ENCODE results near the gene CENATAC.
"Not testable (repeated sequence)": the region's sequence is repeated elsewhere in the genome, so short reads cannot be mapped to it uniquely, and the experiment has no call there.

The CENATAC gene, protein sequence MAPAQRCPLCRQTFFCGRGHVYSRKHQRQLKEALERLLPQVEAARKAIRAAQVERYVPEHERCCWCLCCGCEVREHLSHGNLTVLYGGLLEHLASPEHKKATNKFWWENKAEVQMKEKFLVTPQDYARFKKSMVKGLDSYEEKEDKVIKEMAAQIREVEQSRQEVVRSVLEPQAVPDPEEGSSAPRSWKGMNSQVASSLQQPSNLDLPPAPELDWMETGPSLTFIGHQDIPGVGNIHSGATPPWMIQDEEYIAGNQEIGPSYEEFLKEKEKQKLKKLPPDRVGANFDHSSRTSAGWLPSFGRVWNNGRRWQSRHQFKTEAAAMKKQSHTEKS

DNA sequence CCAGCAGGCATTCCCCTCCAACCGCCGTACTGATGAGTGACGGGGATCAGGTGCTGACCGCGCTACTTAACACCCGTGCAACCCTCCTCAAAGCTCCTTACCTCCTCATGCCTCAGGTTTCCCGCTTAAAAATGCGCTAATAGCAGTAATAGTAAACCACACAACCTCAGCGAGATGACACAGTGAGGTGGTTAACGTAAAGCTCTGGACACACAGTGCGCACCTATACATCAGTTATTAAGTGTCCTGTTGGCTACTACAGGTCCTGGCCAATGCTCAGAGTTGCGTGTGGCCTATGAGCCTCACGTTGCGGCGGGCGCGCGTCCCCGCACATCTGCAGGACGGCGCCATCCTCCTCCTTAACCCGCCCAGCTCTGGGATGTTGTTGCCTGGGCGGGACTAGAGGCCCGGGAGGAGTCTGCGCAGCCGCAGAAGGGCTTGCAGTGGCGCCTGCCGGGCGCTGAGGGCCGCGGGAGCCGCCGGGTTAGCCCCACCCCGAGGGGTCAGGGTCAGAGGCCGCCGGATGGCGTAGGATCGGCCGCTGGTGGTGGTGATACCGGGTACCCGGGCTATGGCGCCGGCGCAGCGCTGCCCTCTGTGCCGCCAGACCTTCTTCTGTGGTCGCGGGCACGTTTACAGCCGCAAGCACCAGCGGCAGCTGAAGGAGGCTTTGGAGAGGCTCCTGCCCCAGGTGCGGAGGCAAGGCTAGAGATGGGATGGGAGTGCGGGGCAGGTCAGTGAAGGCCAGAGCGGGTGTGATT lies at the start of gene CENATAC:
Gene CENATAC (plus strand): TSS at position 512 of the 761 bp plus-strand sequence. CDS start 60 bp downstream, at position 572.
- peak; percentile 97 for DNase-seq

DNA sequence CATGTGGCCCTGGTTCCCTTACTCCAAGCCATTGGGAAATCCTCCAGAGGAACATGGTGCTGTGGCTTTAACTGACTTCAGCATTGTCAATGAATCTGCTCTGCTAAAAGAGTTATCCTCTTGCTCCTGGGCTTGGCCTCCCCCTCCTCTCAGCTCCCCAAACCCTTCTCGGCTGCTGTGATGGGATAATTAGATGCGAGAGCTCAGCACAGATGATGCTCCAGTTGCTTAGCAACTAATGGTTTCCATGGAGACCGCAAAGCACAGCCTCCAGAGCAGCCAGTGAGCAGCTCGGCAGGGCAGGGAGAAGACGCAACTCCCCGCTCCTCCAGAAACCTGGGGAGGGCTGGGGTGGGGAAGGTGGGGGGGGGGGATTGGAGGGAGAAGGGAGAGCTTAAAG lies 44.7 kb upstream of the CENATAC start:
- no peak for DNase-seq

DNA sequence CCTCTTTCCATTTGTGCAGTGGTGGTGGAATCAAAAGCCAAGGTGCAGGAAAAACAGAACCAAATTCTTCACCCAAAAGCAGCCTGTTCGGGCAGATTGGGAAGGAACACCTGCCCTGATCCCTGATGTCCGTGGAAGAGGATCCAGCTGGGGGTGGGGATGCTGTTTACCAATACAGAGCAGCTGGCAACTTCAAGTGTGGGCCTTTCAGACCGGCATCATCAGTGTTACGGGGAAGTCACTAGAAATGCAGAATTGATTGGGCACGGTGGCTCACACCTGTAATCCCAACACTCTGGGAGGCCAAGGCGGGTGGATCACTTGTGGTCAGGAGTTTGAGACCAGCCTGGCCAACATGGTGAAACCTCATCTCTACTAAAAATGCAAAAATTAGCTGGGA lies 44.0 kb upstream of the CENATAC start:
- not testable (repeated sequence) for DNase-seq

DNA sequence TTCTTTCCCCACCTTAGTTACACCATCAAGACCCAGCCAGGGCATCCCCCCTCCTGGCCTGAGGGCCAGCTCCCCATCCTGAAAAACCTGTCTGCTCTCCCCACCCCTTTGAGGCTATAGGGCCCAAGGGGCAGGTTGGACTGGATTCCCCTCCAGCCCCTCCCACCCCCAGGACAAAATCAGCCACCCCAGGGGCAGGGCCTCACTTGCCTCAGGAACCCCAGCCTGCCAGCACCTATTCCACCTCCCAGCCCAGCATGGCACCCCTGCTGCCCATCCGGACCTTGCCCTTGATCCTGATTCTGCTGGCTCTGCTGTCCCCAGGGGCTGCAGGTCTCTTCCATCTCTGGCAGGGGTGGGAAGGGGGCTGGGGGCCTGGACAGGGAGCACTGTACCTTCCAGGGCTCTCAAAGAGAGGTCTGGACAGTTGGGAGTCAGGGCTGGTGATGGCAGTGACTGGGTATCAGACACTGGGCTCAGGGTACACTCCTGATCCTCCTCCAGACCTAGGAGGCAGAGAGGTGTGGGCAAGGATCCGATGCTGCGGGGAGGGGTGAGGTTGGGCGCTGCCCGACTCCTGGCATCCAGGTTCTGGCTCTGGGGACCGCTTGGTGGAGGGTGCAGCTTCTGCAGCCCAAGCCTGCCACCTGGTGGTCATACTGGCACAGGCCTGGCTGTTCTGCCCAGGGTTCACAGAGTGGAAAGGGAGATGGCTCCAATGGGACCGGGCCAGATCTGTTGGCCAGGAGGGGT lies 41.7 kb upstream of the CENATAC start, which contains the start of gene UPK2:
Gene UPK2 (plus strand): TSS at position 205 of the 753 bp plus-strand sequence. CDS start 53 bp downstream, at position 258.
- DNase-seq: peak; percentile 94

DNA sequence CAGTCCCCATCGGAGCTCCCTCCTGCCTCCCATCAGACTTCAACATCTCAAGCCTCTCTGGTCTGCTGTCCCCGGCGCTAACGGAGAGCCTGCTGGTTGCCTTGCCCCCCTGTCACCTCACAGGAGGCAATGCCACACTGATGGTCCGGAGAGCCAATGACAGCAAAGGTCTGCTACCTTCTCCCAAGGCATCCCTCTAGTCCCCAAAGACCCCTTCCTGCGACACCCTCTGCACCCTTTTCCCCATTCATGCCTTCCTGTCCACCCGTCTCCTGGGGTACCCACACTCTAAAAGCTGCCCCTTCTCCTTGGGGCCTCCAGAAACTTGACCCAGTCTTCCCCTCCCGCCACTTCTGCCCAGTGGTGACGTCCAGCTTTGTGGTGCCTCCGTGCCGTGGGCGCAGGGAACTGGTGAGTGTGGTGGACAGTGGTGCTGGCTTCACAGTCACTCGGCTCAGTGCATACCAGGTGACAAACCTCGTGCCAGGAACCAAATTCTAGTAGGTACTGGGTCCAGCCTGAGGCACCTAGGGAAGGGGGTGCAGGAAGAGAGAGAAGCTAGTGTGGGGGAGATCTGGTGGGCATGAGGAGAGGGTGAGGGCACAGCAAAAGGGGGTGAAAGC lies 41.0 kb upstream of the CENATAC start:
- DNase-seq: no peak

DNA sequence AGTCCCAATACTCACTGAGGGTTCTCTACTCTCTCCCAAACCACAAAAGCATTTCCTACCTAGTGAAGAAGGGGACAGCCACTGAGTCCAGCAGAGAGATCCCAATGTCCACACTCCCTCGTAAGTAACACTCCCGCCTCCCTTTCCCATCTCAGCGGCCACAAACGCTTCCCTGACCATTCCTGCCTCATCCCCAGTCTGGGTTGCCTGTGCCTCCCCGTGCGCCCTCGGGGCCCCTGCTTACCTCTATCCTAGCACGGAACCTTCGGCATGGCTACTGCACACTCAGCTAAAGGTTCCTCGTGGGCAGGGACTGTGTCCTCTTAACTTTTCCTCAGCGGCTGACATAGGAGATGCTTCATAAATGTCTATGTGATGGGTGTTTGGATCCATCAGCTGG lies 40.4 kb upstream of the CENATAC start:
- no peak for DNase-seq

DNA sequence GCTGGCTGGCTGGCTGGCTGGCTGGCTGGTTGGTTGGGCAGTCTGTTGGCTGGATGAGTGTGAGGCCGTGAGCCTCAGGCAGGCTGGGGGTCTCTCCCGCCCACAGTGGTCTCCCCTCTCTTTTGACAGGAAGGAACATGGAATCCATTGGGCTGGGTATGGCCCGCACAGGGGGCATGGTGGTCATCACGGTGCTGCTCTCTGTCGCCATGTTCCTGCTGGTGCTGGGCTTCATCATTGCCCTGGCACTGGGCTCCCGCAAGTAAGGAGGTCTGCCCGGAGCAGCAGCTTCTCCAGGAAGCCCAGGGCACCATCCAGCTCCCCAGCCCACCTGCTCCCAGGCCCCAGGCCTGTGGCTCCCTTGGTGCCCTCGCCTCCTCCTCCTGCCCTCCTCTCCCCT lies 40.0 kb upstream of the CENATAC start:
- DNase-seq: no peak

DNA sequence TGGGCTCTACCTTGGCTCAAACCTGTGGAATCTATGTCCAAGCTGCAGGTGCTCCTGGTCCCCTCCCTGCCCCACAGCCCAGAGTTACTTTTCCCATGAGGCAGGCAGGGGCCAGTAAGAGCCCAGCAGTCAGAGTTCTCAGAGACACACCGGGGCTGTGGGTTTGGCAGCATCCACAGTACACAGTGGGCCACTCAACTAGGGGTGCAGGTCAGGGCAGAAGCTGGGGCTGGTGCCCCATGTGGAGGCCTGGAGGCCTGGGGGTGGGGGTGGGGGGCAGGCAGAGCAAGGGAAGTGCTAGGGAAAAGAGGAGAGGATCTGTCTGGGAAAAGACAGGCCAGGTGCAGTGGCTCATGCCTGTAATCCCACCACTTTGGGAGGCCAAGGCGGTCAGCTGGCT lies 39.4 kb upstream of the CENATAC start:
- no peak for DNase-seq

DNA sequence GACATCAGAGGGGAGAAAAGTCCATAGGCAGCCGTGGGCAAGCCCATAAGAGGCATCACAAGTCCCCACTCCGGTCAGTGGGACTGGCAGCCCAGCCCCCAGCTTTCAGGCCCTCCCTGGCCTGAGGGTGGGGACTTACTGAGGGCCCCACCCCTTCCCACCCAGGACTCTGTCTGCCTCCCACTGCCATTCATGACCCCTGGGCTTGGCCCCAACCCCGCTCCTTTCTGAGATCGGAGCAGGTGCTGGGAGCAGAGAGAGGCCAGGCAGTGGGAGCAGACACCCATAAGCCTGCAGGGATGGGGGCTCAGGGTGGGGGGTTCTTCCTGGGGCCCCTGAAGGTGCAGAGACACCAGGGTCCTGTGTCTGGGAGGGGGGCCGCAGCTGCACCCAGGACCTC lies 36.7 kb upstream of the CENATAC start:
- DNase-seq: no peak

DNA sequence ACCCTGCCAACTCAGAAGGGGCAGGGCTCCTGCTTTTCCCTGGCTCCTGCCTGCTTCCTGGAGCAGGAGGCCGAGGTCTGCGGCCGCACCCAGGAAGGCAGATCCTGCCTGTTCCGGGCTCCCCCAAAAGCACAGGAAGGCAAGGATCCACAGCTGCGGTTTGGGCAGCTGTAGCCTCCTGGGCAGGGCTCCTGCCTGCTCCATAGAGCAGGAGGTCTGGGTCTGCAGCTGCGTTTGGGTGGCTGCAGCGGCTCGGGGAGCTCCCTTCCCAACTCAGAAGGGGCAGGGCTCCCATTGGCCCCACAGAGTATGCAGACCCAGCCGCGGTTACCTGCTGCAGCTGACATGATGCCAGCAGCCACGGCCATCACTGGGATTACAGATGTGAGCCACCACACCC lies 36.3 kb upstream of the CENATAC start:
- DNase-seq: no peak

DNA sequence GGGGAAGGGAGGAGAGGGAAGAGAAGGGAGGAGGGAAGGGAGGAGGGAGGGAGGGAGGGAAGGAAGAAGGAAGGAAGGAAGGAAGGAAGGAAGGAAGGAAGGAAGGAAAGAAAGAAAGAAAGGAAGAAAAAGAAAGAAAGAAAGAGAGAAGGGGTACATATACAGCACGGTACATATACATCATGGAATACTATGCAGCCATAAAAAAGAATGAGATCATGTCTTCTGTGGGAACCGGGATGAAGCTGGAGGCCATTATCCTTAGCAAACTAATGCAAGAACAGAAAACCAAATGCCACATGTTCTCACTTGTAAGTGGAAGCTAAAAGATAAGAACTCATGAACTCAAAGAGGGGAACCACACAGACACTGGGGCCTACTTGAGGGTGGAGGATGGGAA lies 28.4 kb upstream of the CENATAC start:
- DNase-seq: not testable (repeated sequence)

DNA sequence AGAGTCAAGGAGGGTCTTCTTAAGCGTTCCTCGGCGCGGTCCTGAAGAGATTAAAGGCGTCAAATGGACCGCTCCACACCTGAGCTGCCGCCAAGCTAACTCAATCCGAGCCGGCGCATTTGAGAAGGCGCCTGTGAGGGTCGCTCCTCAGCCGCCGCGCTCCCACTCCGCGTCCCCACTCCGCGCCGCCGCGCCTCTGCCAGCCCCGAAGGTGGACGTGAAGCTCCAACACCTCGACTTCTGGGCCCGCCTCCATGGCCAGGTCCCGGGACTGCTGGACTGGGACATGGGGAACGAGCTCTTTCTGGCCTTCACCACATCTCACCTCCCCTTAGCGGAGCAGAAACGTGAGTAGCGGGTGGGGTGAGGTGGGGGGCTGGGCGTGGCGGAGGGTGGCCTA lies 26.3 kb upstream of the CENATAC start, which contains the start of gene FOXR1:
Gene FOXR1 (plus strand): TSS at position 116 of the 400 bp plus-strand sequence. CDS start 171 bp downstream, at position 287.
- no peak for DNase-seq

DNA sequence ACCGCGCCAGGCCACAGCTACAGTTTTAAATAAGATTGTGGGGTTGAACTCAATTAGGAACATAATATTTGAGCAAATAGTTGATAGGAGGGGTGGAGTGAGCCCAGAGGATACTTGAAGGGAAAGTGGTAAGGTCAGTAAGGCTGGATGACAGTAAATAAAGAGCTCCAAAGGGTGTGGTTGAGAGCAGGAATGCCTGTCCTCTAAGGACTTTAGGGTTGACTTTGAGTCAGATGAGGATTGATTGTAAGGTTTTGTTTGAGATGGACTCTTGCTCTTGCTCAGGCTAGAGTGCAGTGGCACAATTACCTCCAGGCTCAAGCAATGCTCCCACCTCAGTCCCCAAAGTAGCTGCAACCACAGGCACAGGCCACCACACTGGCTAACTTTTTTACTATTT lies 24.0 kb upstream of the CENATAC start:
- DNase-seq: no peak

DNA sequence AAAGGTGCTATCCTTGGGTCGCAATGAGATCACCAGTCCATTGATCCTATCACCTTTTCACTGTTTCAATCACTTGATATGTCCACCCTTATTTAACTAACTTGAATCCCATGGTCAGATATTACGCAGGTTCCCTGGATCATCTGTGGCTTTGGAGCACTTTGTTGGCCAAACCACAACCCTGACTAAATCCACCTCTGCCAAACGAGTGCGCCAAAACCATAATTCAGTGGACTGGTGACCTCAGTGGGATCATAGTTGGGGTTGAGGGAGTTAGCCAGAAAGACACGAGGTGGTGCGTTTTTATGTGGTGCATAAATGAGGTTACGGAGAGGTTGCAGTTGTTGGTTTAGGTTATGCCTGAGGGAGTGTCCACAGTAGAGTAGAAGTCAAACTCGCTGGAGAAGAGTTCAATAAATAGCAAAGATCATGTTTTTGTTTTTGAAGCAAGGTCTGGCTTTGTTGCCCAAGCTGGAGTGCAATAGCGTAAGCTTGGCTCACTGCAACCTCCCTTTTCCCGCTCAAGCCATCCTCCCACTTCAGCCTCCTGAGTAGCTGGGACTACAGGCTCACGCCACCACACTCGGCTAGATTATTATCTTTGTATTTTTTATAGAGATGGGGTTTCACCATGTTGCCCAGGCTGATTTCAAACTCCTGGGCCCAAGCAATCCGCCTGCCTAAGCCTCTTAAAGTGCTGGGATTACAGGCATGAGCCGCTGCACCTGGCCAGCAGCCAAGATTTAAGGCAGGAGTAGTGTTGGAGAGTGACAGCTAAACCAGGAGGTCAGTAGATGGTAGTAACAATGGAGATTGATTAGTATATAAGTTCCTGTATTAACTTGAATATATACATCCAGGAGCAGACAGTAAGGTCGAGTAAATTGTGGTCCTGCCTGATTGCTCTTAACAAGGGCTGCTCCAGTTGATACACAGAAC lies 21.9 kb upstream of the CENATAC start:
- no peak for DNase-seq

DNA sequence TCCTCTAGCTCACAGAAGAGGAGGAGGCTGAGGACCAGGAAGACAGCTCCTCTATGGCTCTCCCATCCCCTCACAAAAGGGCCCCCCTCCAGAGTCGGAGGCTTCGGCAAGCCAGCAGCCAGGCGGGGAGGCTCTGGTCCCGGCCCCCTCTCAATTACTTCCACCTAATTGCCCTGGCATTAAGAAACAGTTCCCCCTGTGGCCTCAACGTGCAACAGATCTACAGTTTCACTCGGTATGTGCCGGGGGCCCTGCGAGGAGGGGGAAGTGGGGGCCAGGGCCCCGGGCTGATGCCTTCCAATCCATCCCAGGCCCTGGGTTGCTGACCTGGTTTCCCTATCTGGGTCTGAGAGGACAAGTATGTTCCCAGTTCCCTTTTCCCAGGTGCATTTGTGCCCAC lies 18.5 kb upstream of the CENATAC start:
- DNase-seq: no peak

DNA sequence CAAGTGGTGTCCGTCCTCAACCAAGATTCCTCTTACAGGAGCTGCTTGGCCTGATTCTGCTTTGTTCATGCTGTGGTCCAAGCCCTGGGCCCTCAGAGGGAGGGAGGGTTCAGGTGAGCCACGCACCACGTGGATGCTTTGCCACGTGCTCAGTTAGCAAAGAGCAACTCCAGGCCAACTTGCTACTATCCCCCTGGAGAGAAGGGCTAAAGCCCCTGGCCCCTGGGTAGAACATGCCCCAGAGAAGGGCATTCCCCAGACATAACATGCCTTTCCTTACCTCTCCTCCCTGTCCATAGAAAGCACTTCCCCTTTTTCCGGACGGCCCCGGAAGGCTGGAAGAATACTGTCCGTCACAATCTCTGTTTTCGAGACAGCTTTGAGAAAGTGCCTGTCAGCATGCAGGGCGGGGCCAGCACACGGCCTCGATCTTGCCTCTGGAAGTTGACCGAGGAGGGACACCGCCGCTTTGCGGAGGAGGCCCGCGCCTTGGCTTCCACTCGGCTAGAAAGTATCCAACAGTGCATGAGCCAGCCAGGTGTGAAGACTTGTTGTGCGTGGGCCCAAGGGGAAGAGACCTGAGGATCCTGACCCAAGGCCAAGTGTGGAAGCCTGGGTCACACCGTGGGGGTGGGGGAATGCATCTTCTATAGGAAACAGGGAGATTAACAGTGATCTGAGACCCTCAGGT lies 17.6 kb upstream of the CENATAC start:
- DNase-seq: no peak

DNA sequence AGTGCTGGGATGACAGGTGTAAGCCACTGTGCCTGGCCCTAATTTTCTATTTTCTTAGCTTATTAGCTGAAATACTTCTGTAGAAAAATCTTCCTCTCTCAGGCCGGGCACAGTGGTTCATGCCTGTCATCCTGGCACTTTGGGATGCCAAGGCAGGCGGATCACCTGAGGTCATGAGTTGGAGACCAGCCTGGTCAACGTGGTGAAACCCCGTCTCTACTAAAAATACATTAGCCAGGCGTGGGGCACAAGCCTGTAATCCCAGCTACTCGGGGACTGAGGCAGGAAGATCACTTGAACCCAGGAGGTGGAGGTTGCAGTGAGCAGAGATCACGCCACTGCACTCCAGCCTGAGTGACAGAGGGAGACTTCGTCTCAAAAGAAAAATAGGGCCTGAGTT lies 13.6 kb upstream of the CENATAC start:
- not testable (repeated sequence) for DNase-seq

DNA sequence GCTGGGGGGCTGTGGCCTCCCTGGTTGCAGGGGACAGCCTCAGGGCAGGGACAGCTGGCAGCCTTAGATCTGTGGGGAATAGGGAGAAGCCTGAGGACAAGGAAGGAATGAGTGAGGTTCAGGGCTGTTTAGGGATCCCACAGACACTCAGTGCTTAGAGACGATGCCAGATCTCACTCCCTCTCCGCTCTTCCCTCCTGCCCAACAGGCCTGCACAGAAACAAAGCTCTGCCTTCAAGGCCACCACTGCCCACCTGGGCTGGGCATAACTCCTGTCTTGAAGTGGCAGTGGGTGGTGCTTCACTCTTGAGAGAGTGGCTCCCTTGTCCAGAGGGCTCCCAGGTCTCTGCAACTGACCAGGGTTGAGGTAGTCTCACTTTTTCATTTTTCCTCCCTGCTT lies 13.1 kb upstream of the CENATAC start:
- no peak for DNase-seq

DNA sequence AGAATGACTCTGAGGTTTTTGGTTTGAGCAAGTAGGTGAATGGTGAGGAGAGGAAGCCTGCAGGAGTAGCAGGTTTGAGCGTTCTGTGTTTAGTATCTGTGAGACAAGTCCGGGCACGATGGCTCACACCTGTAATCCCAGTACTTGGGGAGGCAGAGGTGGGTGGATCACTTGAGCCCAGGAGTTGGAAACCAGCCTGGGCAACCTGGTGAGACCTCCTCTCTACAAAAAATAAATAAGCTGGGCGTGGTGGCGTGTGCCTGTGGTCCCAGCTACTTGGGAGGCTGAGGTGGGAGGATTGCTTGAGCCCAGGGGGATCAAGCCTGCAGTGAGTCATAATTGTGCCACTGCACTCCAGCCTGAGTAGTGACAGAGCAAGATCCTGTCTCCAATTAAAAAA lies 9.7 kb upstream of the CENATAC start:
- DNase-seq: no peak

DNA sequence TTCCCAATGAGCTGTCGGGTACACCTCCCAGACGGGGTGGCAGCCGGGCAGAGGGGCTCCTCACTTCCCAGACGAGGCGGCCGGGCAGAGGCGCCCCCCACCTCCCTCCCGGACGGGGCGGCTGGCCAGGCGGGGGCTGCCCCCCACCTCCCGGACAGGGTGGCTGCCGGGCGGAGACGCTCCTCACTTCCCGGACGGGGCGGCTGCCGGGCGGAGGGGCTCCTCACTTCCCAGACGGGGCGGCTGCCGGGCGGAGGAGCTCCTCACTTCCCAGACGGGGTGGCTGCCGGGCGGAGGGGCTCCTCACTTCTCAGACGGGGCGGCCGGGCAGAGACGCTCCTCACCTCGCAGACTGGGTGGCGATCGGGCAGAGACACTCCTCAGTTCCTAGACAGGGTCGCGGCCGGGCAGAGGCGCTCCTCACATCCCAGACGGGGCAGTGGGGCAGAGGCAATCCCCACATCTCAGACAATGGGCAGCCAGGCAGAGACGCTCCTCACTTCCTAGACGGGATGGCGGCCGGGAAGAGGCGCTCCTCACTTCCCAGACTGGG lies 6.4 kb upstream of the CENATAC start:
- not testable (repeated sequence) for DNase-seq
